HCT116 (cell line): ENCODE measurements around the gene CCDC57. TPM values are rescaled to one million over a fixed set of nuclear protein-coding genes. Genes with fewer than 3 reads are reported as not detected.

Experiments
- ATAC-seq: fragments of 200-7000 bp; cut with Tn5 transposase; 2 replicates; pipeline ENCODE4 v1.9.1; 2020; ENCODE audit warnings: mild to moderate bottlenecking, moderate library complexity
- BruUV-seq: library from RNA; stranded (reverse); fragments of 400-500 nt; replicated peaks from 2 replicates; lab custom pipeline; 2021; lab: Mats Ljungman, UMichigan
- CTCF ChIA-PET: fragments of 300-600 bp; sonication (Branson Sonifier 250); formaldehyde crosslinking; loops from one replicate; lab custom pipeline; 2021; ENCODE audit warnings: antibody characterized with exemption; lab: Charles Lee
- POLR2A ChIA-PET: fragments of 300-600, 350-600 bp; sonication (Branson Sonifier 250); formaldehyde crosslinking; loops from one replicate; lab custom pipeline; 2021; ENCODE audit warnings: antibody characterized with exemption; lab: Charles Lee
- RAD21 ChIA-PET, 2 experiments: fragments of 300-600 bp; sonication (Branson Sonifier 250); formaldehyde crosslinking; loops; one replicate each; lab custom pipeline; 2023; ENCODE audit warnings: low total read pairs in 2 of 2; ENCODE audit not compliant: uncharacterized antibody in 2 of 2, unreplicated experiment in 2 of 2, low non-redundant PET in 1 of 2; lab: Charles Lee
- DNase-seq: peaks from one replicate; pipeline ENCODE4 v3.0.0-alpha.2; 2010; ENCODE audit warnings: low read depth, low spot score
- H2AFZ ChIP-seq: fragments of 200-600 bp; shearing (Covaris generic), sonication (generic); 2 replicates; pipeline ENCODE4 v1.6.1; 2017; ENCODE audit warnings: low read depth, mixed run types, mixed read lengths, antibody characterized with exemption, low read length; ENCODE audit not compliant: poor library complexity, severe bottlenecking
- H3K27ac ChIP-seq: 2 replicates; pipeline ENCODE4 v1.5.1; 2012; ENCODE audit warnings: low read depth, low read length
- H3K27me3 ChIP-seq: fragments of 200-600 bp; sonication (generic); 2 replicates; pipeline ENCODE4 v1.6.1; 2016; ENCODE audit warnings: mixed run types, low read length, mixed read lengths; ENCODE audit not compliant: insufficient read depth
- H3K36me3 ChIP-seq, 2 experiments: fragments of 200-500 bp in 1 of 2; fragments of 200-600 bp in 1 of 2; sonication (Bioruptor generic) in 1 of 2; sonication (generic) in 1 of 2; 2 replicates each; pipeline versions ENCODE4 v1.5.1 to v1.6.1; 2014 to 2016; ENCODE audit warnings: low read length in 2 of 2, inconsistent platforms in 1 of 2, mixed read lengths in 1 of 2, mixed run types in 1 of 2; ENCODE audit not compliant: insufficient read depth in 2 of 2, control insufficient read depth in 1 of 2
- H3K4me1 ChIP-seq, 2 experiments: fragments of 200-600 bp in 1 of 2; sonication (generic) in 1 of 2; 2 replicates each; pipeline versions ENCODE4 v1.5.1 to v1.6.1; 2012 to 2017; ENCODE audit warnings: low read length in 2 of 2, inconsistent platforms in 1 of 2, mild to moderate bottlenecking in 1 of 2, mixed read lengths in 1 of 2, mixed run types in 1 of 2, moderate library complexity in 1 of 2; ENCODE audit not compliant: insufficient read depth in 2 of 2, control insufficient read depth in 1 of 2
- H3K4me2 ChIP-seq: fragments of 200-600 bp; sonication (generic); 2 replicates; pipeline ENCODE4 v1.6.1; 2017; ENCODE audit warnings: mixed run types, low read length, mixed read lengths
- H3K4me3 ChIP-seq, 2 experiments: fragments of 200-600 bp in 1 of 2; sonication (generic) in 1 of 2; replicated peaks in 1 of 2; 2 replicates each; pipeline ENCODE4 v1.5.1; 2011 to 2016; ENCODE audit warnings: low read length in 2 of 2, control low read depth in 1 of 2, low read depth in 1 of 2, mild to moderate bottlenecking in 1 of 2, mixed read lengths in 1 of 2, mixed run types in 1 of 2
- H3K79me2 ChIP-seq: fragments of 200-600 bp; sonication (generic); 2 replicates; pipeline ENCODE4 v1.6.1; 2017; ENCODE audit warnings: mild to moderate bottlenecking, mixed run types, low read length, moderate library complexity, mixed read lengths; ENCODE audit not compliant: insufficient read depth
- H3K9ac ChIP-seq: fragments of 200-600 bp; sonication (generic); 2 replicates; pipeline ENCODE4 v1.6.1; 2016; ENCODE audit warnings: low read length, mixed read lengths
- H3K9me2 ChIP-seq: fragments of 200-600 bp; sonication (generic), shearing (Covaris generic); 2 replicates; pipeline ENCODE4 v1.6.1; 2017; ENCODE audit warnings: mixed run types, mild to moderate bottlenecking, moderate library complexity; ENCODE audit not compliant: insufficient read depth
- H3K9me3 ChIP-seq, 2 experiments: fragments of 200-500 bp in 1 of 2; fragments of 200-600 bp in 1 of 2; sonication (Bioruptor generic) in 1 of 2; sonication (generic) in 1 of 2; 2 replicates each; pipeline ENCODE4 v1.6.1; 2014 to 2017; ENCODE audit warnings: low read length in 2 of 2, mixed read lengths in 2 of 2, inconsistent platforms in 1 of 2, low read depth in 1 of 2, mild to moderate bottlenecking in 1 of 2, mixed run types in 1 of 2, moderate library complexity in 1 of 2; ENCODE audit not compliant: control insufficient read depth in 1 of 2, insufficient read depth in 1 of 2
- H4K20me1 ChIP-seq: fragments of 200-600 bp; sonication (generic), shearing (Covaris generic); 2 replicates; pipeline ENCODE4 v1.6.1; 2017; ENCODE audit warnings: mixed run types, mild to moderate bottlenecking, moderate library complexity; ENCODE audit not compliant: insufficient read depth
- CBX3 ChIP-seq: IDR thresholded peaks from 2 replicates; pipeline ENCODE4 v1.6.1; 2012; ENCODE audit warnings: low read depth
- CEBPB ChIP-seq: IDR thresholded peaks from 2 replicates; pipeline ENCODE4 v1.6.1; 2012; ENCODE audit warnings: low read depth
- CTCF ChIP-seq, 3 experiments: fragments of 200-600 bp in 1 of 3; sonication (generic) in 1 of 3; IDR thresholded peaks in 2 of 3; conservative IDR thresholded peaks in 1 of 3; 2 replicates each; pipeline ENCODE4 v1.5.1; 2012 to 2017; ENCODE audit warnings: low read depth in 2 of 3, low read length in 2 of 3, antibody characterized with exemption in 1 of 3, borderline replicate concordance in 1 of 3, control low read depth in 1 of 3, mild to moderate bottlenecking in 1 of 3, mixed read lengths in 1 of 3, mixed run types in 1 of 3, moderate library complexity in 1 of 3; ENCODE audit not compliant: insufficient read depth in 1 of 3
- EGR1 ChIP-seq: IDR thresholded peaks from 2 replicates; pipeline ENCODE4 v1.6.1; 2012; ENCODE audit warnings: low read depth
- ELF1 ChIP-seq: IDR thresholded peaks from 2 replicates; pipeline ENCODE4 v1.6.1; 2012; ENCODE audit warnings: low read depth, borderline replicate concordance
- EZH2phosphoT487 ChIP-seq: fragments of 200-600 bp; IDR thresholded peaks from 2 replicates; pipeline ENCODE4 v1.6.1; 2018; ENCODE audit warnings: antibody characterized with exemption, borderline replicate concordance
- FOSL1 ChIP-seq: IDR thresholded peaks from 2 replicates; pipeline ENCODE4 v1.6.1; 2012; ENCODE audit warnings: low read depth
- JUND ChIP-seq: IDR thresholded peaks from 2 replicates; pipeline ENCODE4 v1.6.1; 2012
- POLR2A ChIP-seq: IDR thresholded peaks from 2 replicates; pipeline ENCODE4 v1.7.0; 2011; ENCODE audit warnings: borderline replicate concordance; ENCODE audit not compliant: insufficient read depth, insufficient read length; ENCODE audit errors: extremely low read depth
- POLR2AphosphoS5 ChIP-seq: IDR thresholded peaks from 2 replicates; pipeline ENCODE4 v1.6.1; 2011; ENCODE audit warnings: mild to moderate bottlenecking, low read depth, low read length, moderate library complexity
- RAD21 ChIP-seq: IDR thresholded peaks from 2 replicates; pipeline ENCODE4 v1.6.1; 2012; ENCODE audit warnings: low read depth, mild to moderate bottlenecking
- SP1 ChIP-seq: IDR thresholded peaks from 2 replicates; pipeline ENCODE4 v1.6.1; 2012; ENCODE audit warnings: low read depth
- SRF ChIP-seq: IDR thresholded peaks from 2 replicates; pipeline ENCODE4 v1.6.1; 2012; ENCODE audit warnings: low read depth
- TCF7L2 ChIP-seq: IDR thresholded peaks from 2 replicates; pipeline ENCODE4 v1.7.0; 2011; ENCODE audit warnings: borderline replicate concordance, inconsistent platforms; ENCODE audit not compliant: insufficient read depth, insufficient read length; ENCODE audit errors: extremely low read depth
- YY1 ChIP-seq: IDR thresholded peaks from 2 replicates; pipeline ENCODE4 v1.6.1; 2011; ENCODE audit warnings: low read length, low read depth, moderate library complexity, mild to moderate bottlenecking; ENCODE audit not compliant: insufficient replicate concordance; ENCODE audit errors: extremely low read depth
- ZFX ChIP-seq: fragments of 450-650 bp; IDR thresholded peaks from 2 replicates; pipeline ENCODE4 v1.6.1; 2017
- ZNF274 ChIP-seq: fragments of 200-500 bp; sonication (Bioruptor generic); IDR thresholded peaks from 2 replicates; pipeline ENCODE4 v1.6.1; 2014; ENCODE audit warnings: mild to moderate bottlenecking, low read depth, low read length, inconsistent platforms
- intact Hi-C: fragments of 100-400 bp; cut with micrococcal nuclease; formaldehyde crosslinking; loops from 2 replicates; pipeline ENCODE4 v1.10.0; 2022
- total RNA-seq: library from RNA; stranded (reverse); gene quantifications from one replicate; pipeline ENCODE4 v1.2.1, GENCODE V29; 2021; ENCODE audit not compliant: unreplicated experiment
- TF ChIP-seq, protein P1 (sequence below): IDR thresholded peaks from 2 replicates; pipeline ENCODE4 v1.6.1; 2012
- TF ChIP-seq, protein P2 (sequence below): IDR thresholded peaks from 2 replicates; pipeline ENCODE4 v1.6.1; 2012
- TF ChIP-seq, protein P3 (sequence below): IDR thresholded peaks from 2 replicates; pipeline ENCODE4 v1.6.1; 2011; ENCODE audit warnings: mild to moderate bottlenecking, low read length, moderate library complexity; ENCODE audit not compliant: insufficient replicate concordance; ENCODE audit errors: extremely low read depth

Gene CCDC57
- total RNA-seq, 1 experiment from 2014 or later = 143 TPM

DNA sequence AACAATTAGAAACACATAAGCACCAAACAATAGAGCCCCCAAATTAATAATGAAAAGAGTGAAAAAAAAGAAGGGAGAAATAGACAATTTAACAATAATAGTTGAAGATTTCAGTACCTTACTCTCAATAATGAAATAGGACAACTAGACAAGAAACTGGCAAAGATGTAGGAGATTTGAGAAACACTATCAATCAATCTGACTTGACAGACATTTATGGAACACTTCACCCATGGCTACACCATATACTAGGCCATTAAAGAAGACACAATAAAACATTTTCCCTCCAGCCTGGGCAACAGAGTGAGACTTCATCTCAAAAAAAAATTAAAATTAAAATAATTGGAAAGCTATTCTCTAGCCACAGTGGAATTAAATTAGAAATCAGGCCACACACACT, 142.0 kb downstream of the CCDC57 start (continued):
- no peak for TF ChIP-seq CTCF (IDR thresholded peaks at IDR 0.05 in 2 of 3, conservative IDR thresholded peaks at IDR 0.05 in 1 of 3; ENCODE audit: borderline replicate concordance in 1 of 3, insufficient read depth in 1 of 3, low read depth in 2 of 3, low read length in 2 of 3)
- TF ChIP-seq ELF1 = no peak
- TF ChIP-seq, protein P1, sequence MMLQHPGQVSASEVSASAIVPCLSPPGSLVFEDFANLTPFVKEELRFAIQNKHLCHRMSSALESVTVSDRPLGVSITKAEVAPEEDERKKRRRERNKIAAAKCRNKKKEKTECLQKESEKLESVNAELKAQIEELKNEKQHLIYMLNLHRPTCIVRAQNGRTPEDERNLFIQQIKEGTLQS = no peak
- TF ChIP-seq EZH2phosphoT487 = no peak
- no peak for TF ChIP-seq TCF7L2
- TF ChIP-seq CBX3 = no peak
- TF ChIP-seq JUND = no peak

DNA sequence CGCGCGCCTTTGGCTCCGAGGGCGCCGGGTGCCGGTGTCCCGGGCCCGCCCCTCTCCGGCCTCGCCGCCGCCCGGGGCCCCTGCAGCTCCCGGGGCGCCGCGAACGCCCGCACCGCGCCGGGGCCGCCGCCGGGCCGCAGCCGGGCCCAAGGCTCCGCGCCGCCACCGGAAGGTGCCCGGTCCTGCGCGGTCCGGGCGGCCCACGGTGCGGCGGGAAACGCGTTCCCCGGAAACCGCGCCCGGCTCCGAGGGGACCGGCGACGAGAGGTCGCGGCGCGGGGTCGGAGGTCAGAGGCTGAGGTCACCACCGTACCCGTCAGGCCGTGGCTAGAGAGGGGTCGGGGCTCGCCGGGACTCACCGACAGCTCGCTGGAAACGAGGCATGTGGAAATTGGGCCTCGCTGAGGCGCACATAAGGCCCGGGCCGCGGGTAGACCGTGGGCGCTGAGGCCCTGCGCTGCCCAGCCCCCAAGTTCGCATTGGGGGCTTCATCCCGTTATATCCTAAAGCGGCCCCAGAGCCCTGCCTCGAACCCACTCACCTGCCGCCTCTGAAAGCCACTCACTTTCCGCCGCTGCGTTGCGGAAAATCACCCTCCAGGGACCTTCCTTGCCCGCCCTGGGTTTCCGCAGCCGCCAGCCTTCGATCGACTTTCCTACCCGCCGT, 146.9 kb downstream of the CCDC57 start, which contains the start of gene DUS1L:
TSS of gene DUS1L (minus strand) at position 167 of the 666 bp plus-strand sequence. CDS start 745 bp downstream, outside the sequence.
- peak within 1 kb of the TSS; percentile 100 for H3K4me2 ChIP-seq
- H3K9me3 ChIP-seq = no peaks in the 10 kb centered on the region
- peaks cover 35% of the 10 kb centered on the region for H3K79me2 ChIP-seq
- intact Hi-C loops = no loop called here
- DNase-seq (no peak), ATAC-seq (peak; percentile 71)
- H3K4me3 ChIP-seq = peak within 1 kb of the TSS; percentile 96 to 100
- peak within 1 kb of the TSS; percentile 100 for H3K9ac ChIP-seq
- RAD21 ChIA-PET = no interaction called here
- no peaks in the 10 kb centered on the region for H4K20me1 ChIP-seq
- BruUV-seq = TSS peak; percentile 81
- H3K4me1 ChIP-seq = peaks cover 11 to 22% of the 10 kb centered on the region in 2 experiments; a peak in 3 of 4 replicates
- peak within 1 kb of the TSS; percentile 68 for H2AFZ ChIP-seq
- H3K9me2 ChIP-seq = no peaks in the 10 kb centered on the region
- peaks cover 14 to 34% of the 10 kb centered on the region in 2 experiments; a peak in 3 of 4 replicates for H3K36me3 ChIP-seq
- H3K27ac ChIP-seq = peak within 1 kb of the TSS; percentile 89
- H3K27me3 ChIP-seq = no peaks in the 10 kb centered on the region
- POLR2A ChIA-PET = no interaction called here
- CTCF ChIA-PET = no interaction called here
- TF ChIP-seq, protein P1 = no peak
- TF ChIP-seq CEBPB (no peak), FOSL1 (no peak), YY1 (peak; percentile 88), EZH2phosphoT487 (no peak), POLR2AphosphoS5 (peak; percentile 49; the same call in 1 of the 2 replicates), RAD21 (no peak), JUND (no peak), SP1 (no peak; the same call in 1 of the 2 replicates), EGR1 (no peak), TCF7L2 (peak; percentile 75), SRF (no peak; the same call in 1 of the 2 replicates), CBX3 (no peak), ZNF274 (no peak), POLR2A (peak; percentile 87), ZFX (peak; percentile 99)
- TF ChIP-seq, protein P2, sequence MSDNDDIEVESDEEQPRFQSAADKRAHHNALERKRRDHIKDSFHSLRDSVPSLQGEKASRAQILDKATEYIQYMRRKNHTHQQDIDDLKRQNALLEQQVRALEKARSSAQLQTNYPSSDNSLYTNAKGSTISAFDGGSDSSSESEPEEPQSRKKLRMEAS = peak; percentile 80
- TF ChIP-seq, protein P3, sequence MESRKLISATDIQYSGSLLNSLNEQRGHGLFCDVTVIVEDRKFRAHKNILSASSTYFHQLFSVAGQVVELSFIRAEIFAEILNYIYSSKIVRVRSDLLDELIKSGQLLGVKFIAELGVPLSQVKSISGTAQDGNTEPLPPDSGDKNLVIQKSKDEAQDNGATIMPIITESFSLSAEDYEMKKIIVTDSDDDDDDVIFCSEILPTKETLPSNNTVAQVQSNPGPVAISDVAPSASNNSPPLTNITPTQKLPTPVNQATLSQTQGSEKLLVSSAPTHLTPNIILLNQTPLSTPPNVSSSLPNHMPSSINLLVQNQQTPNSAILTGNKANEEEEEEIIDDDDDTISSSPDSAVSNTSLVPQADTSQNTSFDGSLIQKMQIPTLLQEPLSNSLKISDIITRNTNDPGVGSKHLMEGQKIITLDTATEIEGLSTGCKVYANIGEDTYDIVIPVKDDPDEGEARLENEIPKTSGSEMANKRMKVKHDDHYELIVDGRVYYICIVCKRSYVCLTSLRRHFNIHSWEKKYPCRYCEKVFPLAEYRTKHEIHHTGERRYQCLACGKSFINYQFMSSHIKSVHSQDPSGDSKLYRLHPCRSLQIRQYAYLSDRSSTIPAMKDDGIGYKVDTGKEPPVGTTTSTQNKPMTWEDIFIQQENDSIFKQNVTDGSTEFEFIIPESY = no peak
